Colon (tissue), 2 donors: ENCODE data around the gene CXCR3.
"Not testable (repeated sequence)": the region's sequence is repeated elsewhere in the genome, so short reads cannot be mapped to it uniquely, and the experiment has no call there.

Experiments
- FAIRE-seq: peaks from 2 replicates; lab custom pipeline; 2012; peaks lifted over from hg19 to GRCh38; lab: Jason Lieb, UNC
- donor health status: control.
- donor health status: control.

Gene CXCR3

DNA sequence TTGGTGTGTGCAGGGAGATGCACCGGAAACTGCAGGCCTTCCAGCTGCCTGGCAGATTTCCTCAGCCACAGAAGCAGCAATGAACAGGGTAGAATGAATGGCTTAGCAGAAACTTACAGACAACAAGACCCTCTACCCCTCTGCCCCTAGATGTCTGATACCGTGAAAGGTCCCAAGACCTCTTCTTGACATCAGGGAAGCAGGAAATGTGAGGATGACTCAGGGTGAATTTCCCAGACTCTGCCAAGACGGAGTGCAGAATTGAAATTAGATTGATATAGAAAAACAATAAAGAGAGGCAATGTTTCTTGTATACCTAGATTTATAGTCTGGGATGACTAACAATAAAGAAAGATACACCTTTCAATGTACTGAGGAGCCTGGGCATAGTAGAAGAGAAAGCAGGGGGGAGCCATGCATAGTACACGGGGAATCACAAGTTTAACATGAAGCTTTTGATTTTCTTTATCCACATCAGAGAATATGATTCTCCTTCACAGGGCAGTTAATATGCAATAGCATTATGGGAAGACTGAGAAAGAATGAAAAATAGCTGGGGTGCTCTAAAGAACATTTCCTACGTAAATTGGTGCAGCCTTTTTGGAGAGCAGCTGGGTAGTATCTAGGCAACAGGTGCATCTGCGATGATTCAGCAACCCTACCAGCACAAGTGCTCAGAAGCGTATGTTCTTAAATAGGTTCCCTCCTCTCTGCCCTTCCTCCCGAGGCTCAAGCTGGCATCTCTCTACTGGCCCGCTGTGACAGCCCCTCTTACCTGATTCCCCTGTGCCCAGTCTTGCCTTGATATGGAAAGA, 18.3 kb upstream of the CXCR3 start:
- FAIRE-seq = no peak

DNA sequence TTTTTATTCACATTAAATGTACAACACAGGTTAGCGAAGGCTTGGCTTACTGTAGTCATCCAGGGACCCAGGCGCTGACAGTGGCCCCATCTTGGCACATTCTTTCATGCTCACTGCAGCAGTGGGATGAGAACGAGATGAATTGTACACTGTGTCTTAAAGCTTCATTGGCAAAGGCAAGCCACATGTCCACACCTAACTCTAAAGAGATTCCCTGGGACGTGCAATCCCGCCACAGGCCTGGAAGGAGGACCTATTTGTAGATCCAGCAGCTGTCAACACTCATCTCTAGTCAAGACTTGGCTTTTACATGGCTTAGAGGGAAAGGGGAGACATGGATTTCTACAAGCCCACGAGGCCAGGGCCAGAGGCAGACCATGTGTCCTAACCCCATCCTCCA, 16.1 kb upstream of the CXCR3 start:
- no peak for FAIRE-seq

- FAIRE-seq = no peak
These were observed 14.8 kb upstream of the CXCR3 start for GRCh38 chrX:71632923-71633657.

DNA sequence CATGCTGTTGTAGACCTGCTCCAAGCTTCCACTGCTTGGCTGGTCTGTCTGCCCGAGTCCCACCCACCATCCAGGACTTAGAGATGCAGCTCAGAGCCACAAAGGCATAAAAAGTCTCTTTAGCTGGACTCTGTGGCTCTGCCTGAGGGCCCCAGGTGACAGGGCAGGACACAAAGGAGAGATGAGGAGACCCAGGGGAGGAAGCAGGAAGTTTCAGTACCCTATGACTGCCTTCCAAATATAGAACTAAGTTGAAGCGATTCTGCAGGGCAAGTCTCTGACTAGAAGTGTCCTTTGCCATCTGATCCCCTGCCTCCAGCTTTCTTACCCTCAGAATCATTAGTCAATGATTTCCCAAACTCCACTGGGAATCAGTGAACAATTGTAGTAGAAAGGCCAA, 11.2 kb upstream of the CXCR3 start:
- no peak for FAIRE-seq

DNA sequence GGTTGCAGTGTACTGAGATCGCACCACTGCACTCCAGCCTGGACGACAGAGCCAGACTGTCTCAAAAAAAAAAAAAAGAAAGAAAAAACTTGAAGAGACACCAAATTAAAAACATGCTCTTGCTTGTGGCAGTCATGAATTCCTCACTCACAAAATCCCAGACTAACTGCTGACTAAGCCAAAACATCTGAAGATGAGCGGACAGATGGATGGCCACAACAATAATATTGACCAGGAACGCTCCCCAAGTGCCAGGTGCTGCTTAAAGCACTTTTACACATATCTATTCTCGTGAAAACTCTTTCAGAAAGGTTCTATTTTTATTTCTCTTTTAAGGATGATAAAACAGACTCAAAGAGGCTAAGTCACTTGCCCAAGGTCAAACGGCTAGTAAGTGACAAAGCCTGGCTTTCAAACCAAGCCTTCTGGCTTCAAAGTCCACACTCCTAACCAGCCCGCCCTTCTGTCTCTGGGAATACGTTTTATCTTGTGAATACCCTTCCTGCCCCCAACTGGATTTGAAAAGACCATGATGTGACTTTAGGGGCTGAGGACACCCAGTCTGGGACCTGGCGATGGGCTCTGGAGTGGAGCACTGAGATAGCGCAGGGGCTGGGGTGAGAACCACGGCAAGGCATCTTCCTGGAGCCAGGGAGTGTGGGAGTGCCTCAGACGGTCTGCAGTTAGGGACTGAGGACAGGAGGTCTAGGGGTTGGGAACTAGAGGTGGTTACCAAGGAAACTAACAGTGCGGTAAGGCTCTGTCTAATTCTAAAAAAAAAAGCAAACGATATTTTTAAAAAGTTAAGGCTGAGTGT, 9.5 kb upstream of the CXCR3 start:
- FAIRE-seq = no peak

DNA sequence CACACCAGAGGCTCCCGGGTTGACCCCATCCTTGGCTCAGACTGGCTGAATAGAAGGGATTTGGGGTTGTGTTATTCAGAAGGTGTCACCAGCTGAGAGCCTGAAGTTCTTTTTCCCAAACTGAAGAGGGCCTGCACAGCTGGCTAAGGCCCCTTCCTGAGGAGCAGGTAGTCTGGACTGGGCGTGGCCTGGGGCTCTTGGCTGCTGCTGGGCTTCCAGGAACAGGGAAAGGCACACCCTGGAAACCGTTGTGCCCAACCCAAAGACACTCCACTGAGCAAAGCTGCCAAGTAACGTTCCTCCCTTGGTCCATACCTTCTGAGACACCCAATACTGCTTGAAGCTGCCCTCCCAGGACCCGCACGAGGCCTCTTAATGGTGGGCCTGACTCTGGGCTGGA, 8.3 kb upstream of the CXCR3 start:
- FAIRE-seq = no peak

GRCh38 chrX:71625471-71625870, 7.2 kb upstream of the CXCR3 start:
- no peak for FAIRE-seq

GRCh38 chrX:71623714-71624113, 5.4 kb upstream of the CXCR3 start:
- no peak for FAIRE-seq

- FAIRE-seq = peak; percentile 24
These were observed 4.5 kb upstream of the CXCR3 start for GRCh38 chrX:71622576-71623450.

DNA sequence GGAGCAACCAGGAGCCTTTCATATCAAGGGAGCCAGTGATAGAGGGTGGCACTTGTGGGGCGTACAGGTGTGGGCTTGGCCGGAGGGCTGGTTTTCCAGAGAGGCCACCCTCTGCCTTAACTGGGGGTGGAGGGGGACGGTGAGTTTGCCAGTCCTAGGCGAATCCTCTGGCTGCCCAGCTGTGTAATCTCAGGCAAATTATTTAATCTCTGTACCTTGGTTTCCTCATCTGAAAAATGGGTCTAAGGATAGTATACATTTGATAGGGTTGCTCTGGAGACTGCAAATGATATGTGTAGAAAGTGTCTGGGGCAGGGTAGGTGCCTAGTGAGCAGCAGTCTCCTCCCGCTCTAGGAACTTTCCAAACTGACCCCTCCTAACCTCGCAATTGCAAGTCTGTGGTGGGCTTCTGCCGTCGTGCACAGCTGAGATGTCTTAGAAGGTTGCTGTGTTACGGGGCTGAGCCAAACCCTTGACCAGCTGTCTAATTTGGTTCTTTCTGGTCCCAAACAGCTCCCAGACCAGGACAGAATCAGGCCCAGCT, 3.8 kb upstream of the CXCR3 start:
- FAIRE-seq = no peak

- no peak for FAIRE-seq
These were observed 3.3 kb upstream of the CXCR3 start for GRCh38 chrX:71621603-71622002.

GRCh38 chrX:71619986-71620385, 1.7 kb upstream of the CXCR3 start:
- FAIRE-seq = no peak

DNA sequence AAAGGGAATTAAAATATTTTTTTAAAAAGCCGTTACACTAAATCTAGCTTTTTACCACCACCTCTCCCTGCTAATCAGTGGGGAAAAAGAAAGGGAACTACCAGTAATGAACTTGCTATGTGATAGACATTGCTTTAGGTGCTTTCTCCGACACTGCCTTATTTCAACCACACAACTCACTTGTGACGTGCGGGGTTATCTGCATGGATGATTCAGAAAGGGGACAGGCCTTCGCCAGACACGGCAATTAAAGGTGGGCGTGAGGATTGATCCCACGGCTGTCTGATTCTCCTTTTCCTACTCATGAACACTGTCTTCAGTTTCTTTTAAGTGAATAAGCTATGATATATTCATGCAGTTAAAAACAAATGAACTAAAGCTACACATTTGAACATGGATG, 882 bp upstream of the CXCR3 start:
- peak; percentile 65 for FAIRE-seq

DNA sequence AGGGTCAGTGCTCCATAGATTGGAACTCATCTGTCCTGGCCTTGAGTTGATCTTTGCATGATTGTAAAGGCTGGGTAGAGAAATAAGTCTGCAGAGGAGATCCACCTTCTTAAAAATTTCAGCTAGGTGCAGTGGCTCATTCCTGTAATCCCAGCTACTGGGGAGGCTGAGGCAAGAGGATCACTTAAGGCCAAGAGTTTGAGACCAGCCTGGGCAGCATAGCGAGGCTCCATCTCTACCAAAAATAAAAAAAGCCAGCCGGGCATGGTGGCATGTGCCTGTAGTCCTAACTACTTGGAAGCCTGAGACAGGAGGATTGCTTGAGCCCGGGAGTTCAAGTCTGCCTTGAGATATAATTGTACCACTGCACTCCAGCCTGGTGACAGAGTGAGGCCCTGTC, 476 bp upstream of the CXCR3 start:
- no peak for FAIRE-seq

DNA sequence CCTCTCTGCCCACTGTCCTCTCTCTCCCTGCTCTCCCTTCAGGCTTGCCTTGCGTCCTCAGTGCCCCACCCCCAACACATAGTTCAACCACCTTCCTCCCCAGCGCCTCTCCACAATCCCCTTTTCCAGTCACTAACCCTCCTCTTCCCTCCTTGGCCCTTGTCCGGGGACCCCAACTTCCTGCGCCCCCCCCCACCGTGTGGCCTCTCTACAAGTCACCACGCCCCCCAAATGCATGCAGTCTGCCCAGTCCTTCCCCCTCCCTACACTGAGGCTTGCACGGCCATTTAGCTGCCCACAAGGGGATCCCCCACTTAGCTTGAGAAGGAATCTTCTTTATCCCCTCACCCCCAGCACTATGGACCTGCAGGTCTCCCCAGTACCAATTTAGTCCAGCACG, 569 bp downstream of the CXCR3 start:
- no peak for FAIRE-seq

- no peak for FAIRE-seq
These were observed 1.4 kb downstream of the CXCR3 start for GRCh38 chrX:71616672-71617529.

GRCh38 chrX:71615954-71616353, 2.4 kb downstream of the CXCR3 start:
- no peak for FAIRE-seq

DNA sequence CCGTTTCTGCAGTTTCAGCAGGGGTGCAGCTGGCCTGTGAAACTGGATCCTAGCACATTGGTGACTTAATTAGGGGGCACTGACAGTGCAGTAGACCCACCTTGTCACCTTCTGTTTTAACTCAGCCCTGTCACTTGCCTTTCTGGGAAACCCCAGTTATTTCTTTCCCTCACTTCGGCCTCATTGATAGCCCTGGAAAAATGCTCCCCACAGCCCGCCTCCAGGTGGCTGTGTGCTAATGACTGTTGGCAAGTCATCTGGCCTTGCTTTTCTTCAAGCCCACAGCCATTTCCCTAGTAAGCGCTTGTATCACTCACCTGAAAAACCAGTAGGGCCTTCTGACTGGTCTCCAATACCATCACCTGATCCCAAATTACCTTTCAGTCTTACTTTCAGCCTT, 3.3 kb downstream of the CXCR3 start:
- no peak for FAIRE-seq

- FAIRE-seq = no peak
These were observed 6.1 kb downstream of the CXCR3 start for GRCh38 chrX:71612256-71612655.

GRCh38 chrX:71611736-71612135, 6.6 kb downstream of the CXCR3 start:
- not testable (repeated sequence) for FAIRE-seq
